GM21619 (cell line): ENCODE measurements around the gene ACBD6.
"Not testable (repeated sequence)": the region's sequence is repeated elsewhere in the genome, so short reads cannot be mapped to it uniquely, and the experiment has no call there.

Experiments used
- ATAC-seq: cut with Tn5 transposase; IDR thresholded peaks from one replicate; pipeline ENCODE4 v1.9.1; 2021; ENCODE audit not compliant: unreplicated experiment

The ACBD6 gene

DNA sequence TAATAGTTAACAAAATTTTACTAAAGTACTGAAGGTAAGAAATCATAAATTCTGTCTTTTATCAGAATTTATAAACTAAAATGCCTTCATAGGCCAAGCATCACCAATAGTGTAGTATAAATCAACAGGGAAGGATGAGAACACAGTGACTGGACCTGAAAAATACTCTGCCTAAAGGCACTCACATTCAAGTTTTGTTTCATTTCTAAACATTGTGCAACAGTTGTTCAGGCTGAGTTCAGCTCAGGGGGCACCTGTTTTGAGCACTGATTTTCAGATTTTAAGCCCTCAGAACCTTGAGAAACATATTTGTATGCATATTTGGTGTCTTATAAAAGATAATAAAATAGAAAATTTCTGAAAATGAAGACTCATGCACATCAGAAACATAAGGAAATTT lies 12.4 kb downstream of the ACBD6 start:
- no peak for ATAC-seq

DNA sequence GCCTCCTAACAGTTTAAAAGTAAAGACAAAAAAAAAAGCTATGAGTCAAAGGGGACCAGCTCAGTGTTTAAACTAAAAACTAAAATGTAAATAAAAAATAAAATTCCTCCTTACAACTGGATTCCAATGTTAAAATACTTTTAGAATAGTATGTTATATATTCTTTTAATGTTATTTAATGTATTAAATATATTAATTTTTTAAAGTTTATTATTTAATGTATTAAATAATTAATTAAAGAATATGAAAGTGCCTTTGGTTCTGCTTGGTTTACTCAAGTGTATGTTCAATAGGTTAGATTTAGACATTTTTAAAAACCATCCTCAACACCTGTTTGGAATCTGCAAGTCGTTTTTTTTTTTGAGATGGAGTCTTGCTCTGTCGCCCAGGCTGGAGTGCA lies 13.1 kb downstream of the ACBD6 start:
- ATAC-seq: no peak

DNA sequence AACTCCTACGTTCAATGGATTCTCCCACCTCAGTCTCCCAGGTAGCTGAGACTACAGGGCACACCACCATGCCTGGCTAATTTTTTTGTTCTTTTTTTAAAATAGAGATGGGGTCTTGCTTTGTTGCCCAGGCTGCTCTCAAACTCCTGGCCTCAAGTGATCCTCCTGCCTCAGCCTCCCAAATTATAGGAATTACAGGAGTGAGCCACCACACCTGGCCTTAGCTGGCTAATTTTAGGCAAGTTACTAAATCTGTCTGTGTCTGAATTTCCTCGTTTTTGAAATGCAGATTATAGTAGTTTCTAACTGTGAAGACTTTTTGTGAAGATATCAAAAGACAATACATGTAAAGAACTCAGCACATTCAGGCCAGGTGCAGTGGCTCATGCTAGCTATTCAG lies 13.7 kb downstream of the ACBD6 start:
- ATAC-seq: no peak

- no peak for ATAC-seq
Measured at GRCh38 chr1:180486092-180486491, 16.3 kb downstream of the ACBD6 start.

DNA sequence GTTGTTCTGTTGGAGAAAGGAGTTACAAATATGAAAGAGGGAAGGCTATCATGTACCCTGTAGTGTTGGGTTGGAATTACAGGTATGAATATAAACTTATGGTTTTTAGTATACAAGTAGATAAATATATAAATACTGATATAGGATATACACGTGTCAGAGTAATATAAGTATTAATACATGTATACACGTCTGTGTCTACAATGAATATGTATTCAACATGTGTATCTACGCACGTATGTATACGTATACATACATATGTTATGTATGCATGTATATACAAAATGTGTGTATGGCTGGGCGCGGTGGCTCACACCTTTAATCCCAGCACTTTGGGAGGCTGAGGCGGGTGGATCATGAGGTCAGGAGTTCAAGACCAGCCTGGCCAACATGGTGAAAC lies 17.9 kb downstream of the ACBD6 start:
- ATAC-seq: no peak

GRCh38 chr1:180482425-180483275 lies 19.7 kb downstream of the ACBD6 start:
- ATAC-seq: no peak

- ATAC-seq: no peak
Measured at GRCh38 chr1:180470031-180470430, 32.3 kb downstream of the ACBD6 start.

- ATAC-seq: no peak
Measured at GRCh38 chr1:180468311-180468710, 34.1 kb downstream of the ACBD6 start.

DNA sequence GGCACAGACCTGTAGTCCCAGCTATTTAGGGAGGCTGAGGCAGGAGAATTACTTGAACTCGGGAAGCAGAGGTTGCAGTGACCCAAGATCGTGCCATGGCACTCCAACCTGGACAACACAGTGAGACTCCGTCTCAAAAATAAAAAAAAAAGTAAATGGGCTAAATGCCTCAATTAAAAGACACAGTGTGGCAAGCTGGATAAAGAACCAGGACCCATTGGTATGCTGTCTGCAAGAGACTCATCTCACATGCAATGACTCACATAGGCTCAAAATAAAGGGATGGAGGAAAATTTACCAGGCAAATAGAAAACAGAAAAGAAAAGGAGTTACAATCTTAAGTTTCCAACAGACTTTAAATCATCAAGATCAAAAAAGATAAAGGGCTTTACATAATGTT lies 40.3 kb downstream of the ACBD6 start:
- ATAC-seq: no peak

- not testable (repeated sequence) for ATAC-seq
Measured at GRCh38 chr1:180461682-180462081, 40.7 kb downstream of the ACBD6 start.

- no peak for ATAC-seq
Measured at GRCh38 chr1:180458807-180459206, 43.6 kb downstream of the ACBD6 start.

DNA sequence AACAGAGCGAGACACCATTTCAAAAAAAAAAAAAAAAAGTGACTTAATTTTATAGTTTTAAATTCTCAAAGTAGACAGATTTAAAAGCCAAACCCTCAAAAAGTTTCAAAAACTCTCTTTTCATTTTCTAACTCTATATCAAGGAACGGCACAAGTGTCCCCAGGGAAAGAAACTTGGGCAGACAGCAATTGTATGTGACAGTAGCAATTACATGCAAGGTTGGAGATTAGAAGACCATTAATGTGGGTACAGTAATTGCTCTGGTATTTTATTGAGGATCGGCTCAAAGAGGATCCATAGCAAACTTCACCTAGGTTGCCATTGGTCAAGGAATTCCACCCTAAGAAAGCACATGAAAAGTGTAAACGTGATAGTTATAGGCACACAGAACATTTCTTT lies 46.2 kb downstream of the ACBD6 start:
- no peak for ATAC-seq

DNA sequence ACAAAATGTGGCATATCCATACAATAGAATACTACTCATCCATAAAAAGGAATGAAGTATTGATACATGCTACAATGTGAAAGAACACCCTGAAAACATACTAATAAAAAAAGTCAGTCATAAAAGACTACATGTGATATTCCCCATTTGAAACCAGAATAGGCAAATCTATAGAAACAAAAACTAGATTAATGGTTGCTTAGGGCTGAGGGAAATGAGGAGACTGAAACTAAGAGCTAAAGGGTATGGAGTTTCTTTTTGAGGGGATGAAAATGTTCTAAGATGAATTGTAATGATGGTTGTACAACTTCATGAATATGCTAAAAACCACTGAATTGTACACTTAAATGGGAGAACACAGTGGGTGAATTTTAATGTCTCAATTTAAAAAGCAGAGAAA lies 50.9 kb downstream of the ACBD6 start:
- no peak for ATAC-seq

GRCh38 chr1:180444522-180444921 lies 57.9 kb downstream of the ACBD6 start:
- no peak for ATAC-seq

GRCh38 chr1:180440335-180440734 lies 62.0 kb downstream of the ACBD6 start:
- ATAC-seq: no peak

GRCh38 chr1:180435566-180435965 lies 66.8 kb downstream of the ACBD6 start:
- no peak for ATAC-seq

DNA sequence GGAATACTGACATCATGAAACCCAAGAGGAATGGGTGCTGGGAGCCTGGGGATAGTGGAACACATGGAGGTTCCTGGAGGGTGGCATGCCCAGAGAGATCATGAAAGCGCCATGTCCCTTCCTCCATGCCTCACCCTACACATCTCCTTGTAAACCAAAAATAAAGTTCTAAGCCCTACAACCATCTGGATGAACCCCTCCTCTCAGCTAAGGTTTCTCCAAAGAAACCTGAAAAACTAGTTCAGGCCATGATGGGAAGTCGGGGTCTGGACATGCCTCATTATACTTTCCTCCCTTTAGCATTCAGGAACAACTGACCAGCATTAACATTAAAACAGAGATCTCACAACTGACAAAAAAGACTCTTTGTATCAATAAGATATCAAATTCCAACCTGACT lies 68.5 kb downstream of the ACBD6 start:
- no peak for ATAC-seq

GRCh38 chr1:180431683-180432082 lies 70.7 kb downstream of the ACBD6 start:
- ATAC-seq: no peak

GRCh38 chr1:180428782-180429695 lies 73.3 kb downstream of the ACBD6 start:
- ATAC-seq: no peak

GRCh38 chr1:180425952-180426351 lies 76.4 kb downstream of the ACBD6 start:
- no peak for ATAC-seq

- no peak for ATAC-seq
Measured at GRCh38 chr1:180424848-180425457, 77.4 kb downstream of the ACBD6 start.

DNA sequence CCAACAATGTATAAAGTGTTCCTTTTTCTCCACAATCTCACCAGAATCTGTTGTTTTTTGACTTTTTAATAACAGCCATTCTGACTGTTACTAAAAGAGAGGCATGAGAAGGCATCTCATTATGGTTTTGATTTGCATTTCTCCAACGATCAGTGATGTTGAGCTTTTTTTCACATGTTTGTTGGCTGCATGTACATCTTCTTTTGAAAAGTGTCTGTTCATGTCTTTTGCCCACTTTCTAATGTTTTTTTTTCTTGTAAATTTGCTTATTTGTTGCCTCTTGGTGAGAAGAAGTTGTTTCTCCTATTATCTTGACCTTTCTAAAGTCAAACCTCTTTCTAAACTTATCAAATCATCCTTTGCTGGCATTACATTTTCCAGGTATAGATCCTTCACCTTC lies 80.8 kb downstream of the ACBD6 start:
- no peak for ATAC-seq
